Panc1 (cell line): ENCODE data around the gene TRIOBP. TPM values are rescaled to one million over a fixed set of nuclear protein-coding genes. Genes with fewer than 3 reads are reported as not detected.

Source experiments
- ATAC-seq: fragments of 200-7000 bp; cut with Tn5 transposase; 2 replicates; pipeline ENCODE4 v1.9.1; 2020; ENCODE audit warnings: mild to moderate bottlenecking, moderate library complexity
- BruUV-seq: library from RNA; stranded (reverse); fragments of 400-500 nt; replicated peaks from 2 replicates; lab custom pipeline; 2021; lab: Mats Ljungman, UMichigan
- CTCF ChIA-PET: fragments of 300-600 bp; sonication (Branson Sonifier 250); formaldehyde crosslinking; loops from one replicate; lab custom pipeline; 2022; ENCODE audit warnings: antibody characterized with exemption; lab: Charles Lee
- POLR2A ChIA-PET: fragments of 300-600 bp; sonication (Branson Sonifier 250); formaldehyde crosslinking; loops from one replicate; lab custom pipeline; 2022; ENCODE audit warnings: antibody characterized with exemption; lab: Charles Lee
- DNase-seq: peaks from one replicate; pipeline ENCODE4 v3.0.0-alpha.2; 2010; ENCODE audit warnings: low read depth, low spot score
- H3K27ac ChIP-seq: 2 replicates; pipeline ENCODE4 v1.5.1; 2011; ENCODE audit warnings: mild to moderate bottlenecking, low read length, inconsistent platforms
- H3K27me3 ChIP-seq: fragments of 200-500 bp; sonication (Bioruptor generic); 2 replicates; pipeline ENCODE4 v1.6.0; 2014; ENCODE audit warnings: low read length, inconsistent platforms; ENCODE audit not compliant: control insufficient read depth, insufficient read depth
- H3K36me3 ChIP-seq: fragments of 200-500 bp; sonication (Bioruptor generic); 2 replicates; pipeline ENCODE4 v1.5.1; 2014; ENCODE audit warnings: inconsistent platforms, mild to moderate bottlenecking, low read length, moderate library complexity; ENCODE audit not compliant: control insufficient read depth, insufficient read depth
- H3K4me1 ChIP-seq: 2 replicates; pipeline ENCODE4 v1.5.1; 2011; ENCODE audit warnings: inconsistent platforms, mild to moderate bottlenecking, low read length, moderate library complexity; ENCODE audit not compliant: control insufficient read depth, insufficient read depth
- H3K4me3 ChIP-seq, 2 experiments: 2 replicates each; pipeline ENCODE4 v1.5.1; 2011 to 2012; ENCODE audit warnings: low read depth in 2 of 2, low read length in 2 of 2, mild to moderate bottlenecking in 2 of 2, inconsistent platforms in 1 of 2, moderate library complexity in 1 of 2
- H3K9me3 ChIP-seq: fragments of 200-500 bp; sonication (Bioruptor generic); 2 replicates; pipeline ENCODE4 v1.5.1; 2014; ENCODE audit warnings: low read depth, mild to moderate bottlenecking, inconsistent platforms, low read length, moderate library complexity; ENCODE audit not compliant: control insufficient read depth, insufficient read depth
- CTCF ChIP-seq: fragments of 450-650 bp; IDR thresholded peaks from 2 replicates; pipeline ENCODE4 v1.5.1; 2017; ENCODE audit warnings: mild to moderate bottlenecking
- POLR2AphosphoS5 ChIP-seq: IDR thresholded peaks from 2 replicates; pipeline ENCODE4 v1.6.1; 2012; ENCODE audit warnings: mild to moderate bottlenecking, low read depth, low read length, moderate library complexity
- REST ChIP-seq, 2 experiments: IDR thresholded peaks; 2 replicates each; pipeline ENCODE4 v1.6.1; 2011 to 2012; ENCODE audit warnings: low read depth in 2 of 2, control low read depth in 1 of 2, low read length in 1 of 2, mild to moderate bottlenecking in 1 of 2, moderate library complexity in 1 of 2; ENCODE audit not compliant: insufficient read depth in 1 of 2
- SIN3A ChIP-seq: IDR thresholded peaks from 2 replicates; pipeline ENCODE4 v1.6.1; 2012; ENCODE audit warnings: low read depth, mild to moderate bottlenecking, low read length, moderate library complexity, borderline replicate concordance; ENCODE audit not compliant: insufficient read depth
- TCF7L2 ChIP-seq: IDR thresholded peaks from 2 replicates; pipeline ENCODE4 v1.6.1; 2011; ENCODE audit warnings: mild to moderate bottlenecking, low read depth, low read length, inconsistent platforms
- in situ Hi-C: cut with HindIII; loops from 2 replicates; pipeline ENCODE4 v1.10.0; 2016; ENCODE audit warnings: low sequenced_read_pairs, low pct_unique_long_range_greater_than_20kb
- intact Hi-C: fragments of 100-400 bp; cut with micrococcal nuclease; formaldehyde crosslinking; loops from one replicate; pipeline ENCODE4 v1.10.0; 2022; ENCODE audit not compliant: unreplicated experiment
- total RNA-seq: library from RNA; stranded (reverse); gene quantifications from one replicate; pipeline ENCODE4 v1.2.1, GENCODE V29; 2021; ENCODE audit not compliant: unreplicated experiment

Gene TRIOBP
- total RNA-seq, 1 experiment from 2014 or later = 50.5 TPM

GRCh38 chr22:37812869-37813678, 116.2 kb downstream of the TRIOBP start:
- no peaks in the 10 kb centered on the region for H3K27me3 ChIP-seq
- TF ChIP-seq CTCF (no peak), TCF7L2 (no peak), POLR2AphosphoS5 (no peak), SIN3A (no peak), REST (IDR thresholded peaks at IDR 0.05; ENCODE audit: insufficient read depth in 1 of 2, low read depth in 2 of 2, low read length in 1 of 2) (no peak)
- intact Hi-C loops (no loop called here), in situ Hi-C loops (no loop called here)
- no TSS peak for BruUV-seq
- H3K27ac ChIP-seq = no peak overlapping the region
- CTCF ChIA-PET = no interaction called here
- no peak for DNase-seq
- ATAC-seq = no peak
- no peaks in the 10 kb centered on the region for H3K9me3 ChIP-seq
- H3K36me3 ChIP-seq = no peaks in the 10 kb centered on the region
- POLR2A ChIA-PET = interaction anchor here (0.5 kb wide), 1 partner anchor 92 kb away, joined by 3 read pairs; no protein-coding TSS in a partner anchor
- no peak overlapping the region for H3K4me3 ChIP-seq
- no peaks in the 10 kb centered on the region for H3K4me1 ChIP-seq

- intact Hi-C loops (loop anchor here (5.0 kb wide), 1 partner anchor 47 kb away; no protein-coding TSS in a partner anchor), in situ Hi-C loops (no loop called here)
- Histone ChIP-seq H3K27me3 (no peaks in the 10 kb centered on the region), H3K4me1 (no peaks in the 10 kb centered on the region), H3K9me3 (no peaks in the 10 kb centered on the region), H3K27ac (no peak overlapping the region), H3K36me3 (no peaks in the 10 kb centered on the region), H3K4me3 (no peak overlapping the region)
- CTCF ChIA-PET = no interaction called here
- BruUV-seq = no TSS peak
- no peak for TF ChIP-seq REST (IDR thresholded peaks at IDR 0.05; ENCODE audit: insufficient read depth in 1 of 2, low read depth in 2 of 2, low read length in 1 of 2)
- TF ChIP-seq POLR2AphosphoS5 = no peak
- no peak for TF ChIP-seq SIN3A
- TF ChIP-seq TCF7L2 = no peak
- TF ChIP-seq CTCF = no peak
- POLR2A ChIA-PET = no interaction called here
- DNase-seq (no peak), ATAC-seq (no peak)
Measured at GRCh38 chr22:37815593-37815992, 118.7 kb downstream of the TRIOBP start.
